COLO829 (cell line): ENCODE measurements around the gene KCTD20.
A peak's percentile ranks its signal among the peaks of the same experiment; 100 is the strongest.
"Not testable (repeated sequence)": the region's sequence is repeated elsewhere in the genome, so short reads cannot be mapped to it uniquely, and the experiment has no call there.

Experiments
- DNase-seq: peaks from one replicate; pipeline ENCODE4 v3.0.0; 2012; ENCODE audit warnings: low spot score

Gene KCTD20

GRCh38 chr6:36442671-36443470, at the start of gene KCTD20, which contains the start of gene PXT1:
Gene KCTD20 (plus strand): TSS chr6:36443000. CDS start chr6:36470098, 27,098 bp downstream.
Gene PXT1 (minus strand): TSS chr6:36442854. CDS start chr6:36426082, 16,772 bp downstream.
- peak; percentile 81 for DNase-seq

GRCh38 chr6:36399970-36400369, 42.8 kb upstream of the KCTD20 start:
- no peak for DNase-seq

- no peak for DNase-seq
Observed at GRCh38 chr6:36402481-36402880, 40.3 kb upstream of the KCTD20 start.

- DNase-seq, result no peak
Observed at GRCh38 chr6:36404164-36404563, 38.6 kb upstream of the KCTD20 start.

- DNase-seq, result not testable (repeated sequence)
Observed at GRCh38 chr6:36409718-36410117, 33.1 kb upstream of the KCTD20 start.

GRCh38 chr6:36413489-36414480, 29.0 kb upstream of the KCTD20 start:
- no peak for DNase-seq

- DNase-seq, result no peak
Observed at GRCh38 chr6:36414481-36414880, 28.3 kb upstream of the KCTD20 start.

- DNase-seq, result no peak
Observed at GRCh38 chr6:36418558-36418957, 24.2 kb upstream of the KCTD20 start.

- no peak for DNase-seq
Observed at GRCh38 chr6:36419310-36419709, 23.5 kb upstream of the KCTD20 start.

GRCh38 chr6:36422714-36423100, 20.1 kb upstream of the KCTD20 start:
- no peak for DNase-seq

- DNase-seq, result peak; percentile 94
Observed at GRCh38 chr6:36423101-36423824, 19.5 kb upstream of the KCTD20 start.

GRCh38 chr6:36426622-36427021, 16.2 kb upstream of the KCTD20 start:
- no peak for DNase-seq

GRCh38 chr6:36428911-36429310, 13.9 kb upstream of the KCTD20 start:
- DNase-seq, result no peak

- DNase-seq, result no peak
Observed at GRCh38 chr6:36430351-36430750, 12.4 kb upstream of the KCTD20 start.

GRCh38 chr6:36431197-36431596, 11.6 kb upstream of the KCTD20 start:
- DNase-seq, result no peak

GRCh38 chr6:36432151-36432671, 10.6 kb upstream of the KCTD20 start:
- DNase-seq, result no peak

GRCh38 chr6:36436466-36436865, 6.3 kb upstream of the KCTD20 start:
- no peak for DNase-seq

GRCh38 chr6:36441307-36441894, 1.4 kb upstream of the KCTD20 start:
- DNase-seq, result peak; percentile 98

GRCh38 chr6:36442103-36442670, 613 bp upstream of the KCTD20 start:
- no peak for DNase-seq

- no peak for DNase-seq
Observed at GRCh38 chr6:36443471-36444428, 950 bp downstream of the KCTD20 start.
